ENCODE data around the gene UQCR10.

Gene UQCR10

GRCh38 chr22:29762263-29762662 is 4.9 kb upstream of the UQCR10 start:
- no peak for DNase-seq (ENCODE audit: low spot score)

DNA sequence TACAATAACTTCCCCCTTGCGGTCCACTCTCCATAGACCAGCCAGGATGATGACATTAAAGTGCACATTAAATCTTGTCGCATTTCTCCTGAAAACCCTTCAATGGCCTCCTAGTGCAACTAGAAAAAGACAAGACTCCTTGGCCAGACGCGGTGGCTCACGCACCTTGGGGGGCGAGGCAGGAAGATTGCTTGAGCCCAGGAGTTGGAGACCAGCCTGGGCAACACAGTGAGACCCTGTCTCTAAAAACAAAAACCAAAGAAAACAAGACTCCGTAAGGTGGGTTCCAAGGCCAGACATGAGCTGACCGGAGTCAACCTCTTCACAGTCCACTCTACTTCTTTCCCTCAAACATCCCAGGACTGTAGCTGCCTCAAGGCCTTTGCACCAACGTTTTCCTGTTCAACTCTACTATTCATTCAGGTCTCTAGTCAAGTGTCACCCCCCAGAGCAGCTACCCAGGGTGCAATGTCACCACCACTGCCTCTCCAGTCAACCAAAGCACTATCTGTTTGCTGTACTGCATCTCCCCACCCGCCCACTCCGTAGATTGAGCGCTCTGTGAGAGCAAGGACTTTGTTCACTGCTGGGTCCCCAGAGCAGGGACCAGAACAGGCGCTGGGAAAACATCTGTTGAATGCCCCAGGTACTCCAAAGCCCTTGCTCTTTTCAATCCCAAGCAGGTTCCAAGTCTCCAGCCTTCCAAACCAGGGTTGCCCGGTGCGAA is 1.1 kb upstream of the UQCR10 start:
- no peak for DNase-seq (ENCODE audit: low spot score)

DNA sequence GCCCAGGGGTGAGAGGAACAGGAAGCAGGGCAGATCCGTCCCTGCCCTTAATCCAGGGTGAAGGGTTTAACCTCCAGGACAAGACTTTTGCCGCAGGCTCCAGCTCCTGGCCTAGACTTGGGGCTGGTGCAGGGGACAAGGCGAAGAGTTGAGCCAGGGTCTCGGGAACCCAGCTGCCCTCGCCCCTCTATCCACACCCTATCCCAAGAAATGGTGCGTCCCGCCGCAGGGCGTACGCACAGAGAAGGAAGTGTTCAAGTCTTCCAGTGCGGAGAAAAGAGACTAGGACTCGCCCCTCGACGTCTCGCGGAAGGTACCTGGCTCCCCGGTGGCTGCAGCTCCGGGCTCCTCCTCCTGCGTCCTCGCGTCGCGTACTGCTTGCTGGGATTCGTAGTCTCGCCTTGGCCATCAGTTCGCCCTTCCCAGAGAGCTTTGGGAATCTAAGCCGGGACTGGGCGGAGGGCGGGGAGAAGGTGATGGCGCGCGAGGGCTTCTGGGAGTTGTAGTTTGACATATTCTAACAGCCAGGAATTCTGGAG is 468 bp upstream of the UQCR10 start, which contains the start of gene ZMAT5:
ZMAT5 (minus strand) TSS at position 376 of the 539 bp plus-strand sequence. CDS start 18,463 bp downstream, outside the sequence.
- DNase-seq (ENCODE audit: low spot score): peak; percentile 99

DNA sequence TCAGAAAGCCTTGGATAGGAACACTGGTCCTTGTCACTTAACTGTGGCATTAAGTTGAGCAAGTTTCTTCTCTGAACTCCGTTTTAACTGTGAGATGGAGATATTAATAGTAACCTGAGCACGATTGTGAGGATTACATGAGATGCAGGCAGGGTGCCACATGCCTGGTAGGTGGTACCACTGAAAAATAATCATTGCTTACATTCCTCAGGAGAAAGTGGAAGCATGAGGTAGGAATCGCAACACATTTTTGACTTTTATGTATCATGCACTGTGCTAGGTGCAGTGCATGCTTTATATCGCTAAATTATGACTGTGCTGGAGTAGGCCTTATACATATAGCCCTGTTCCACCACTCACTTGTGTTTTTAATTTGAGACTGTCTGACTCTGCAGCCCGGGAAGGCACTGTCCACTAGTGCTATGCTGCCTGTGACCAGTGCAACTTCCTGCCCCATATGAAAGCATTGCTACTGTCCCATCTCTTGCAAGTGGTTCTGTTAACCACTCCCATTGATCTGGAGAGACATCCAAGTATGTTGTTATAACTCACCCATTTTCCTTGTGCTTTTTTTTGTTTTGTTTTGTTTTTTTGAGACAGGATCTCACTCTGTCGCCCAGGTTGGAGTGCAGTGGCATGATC is 1.0 kb downstream of the UQCR10 start:
- no peak for DNase-seq (ENCODE audit: low spot score)

- DNase-seq (ENCODE audit: low spot score): no peak
Measured at GRCh38 chr22:29769723-29770321, 2.7 kb downstream of the UQCR10 start.

DNA sequence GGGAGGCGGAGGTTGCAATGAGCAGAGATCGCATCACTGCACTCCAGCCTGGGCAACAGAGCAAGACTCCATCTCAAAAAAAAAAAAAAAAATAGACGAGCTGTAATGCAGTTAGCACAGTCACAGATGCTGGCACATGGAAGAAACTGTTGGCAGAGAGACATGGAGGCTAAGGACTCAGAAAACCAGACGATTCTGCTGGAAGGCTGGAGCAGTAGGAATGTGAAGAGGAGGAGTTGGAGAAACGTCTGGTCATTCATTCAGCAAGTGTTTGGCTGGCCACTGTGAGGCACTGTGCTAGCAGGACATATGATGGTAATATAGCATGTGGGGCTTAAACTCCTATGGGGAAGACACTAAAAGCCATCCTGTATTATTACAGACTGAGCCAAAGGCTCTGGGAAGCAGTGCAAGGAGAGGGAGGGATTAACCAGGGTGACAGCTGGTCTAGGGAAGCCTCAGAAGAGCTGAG is 5.0 kb downstream of the UQCR10 start:
- DNase-seq (ENCODE audit: low spot score): peak; percentile 62

DNA sequence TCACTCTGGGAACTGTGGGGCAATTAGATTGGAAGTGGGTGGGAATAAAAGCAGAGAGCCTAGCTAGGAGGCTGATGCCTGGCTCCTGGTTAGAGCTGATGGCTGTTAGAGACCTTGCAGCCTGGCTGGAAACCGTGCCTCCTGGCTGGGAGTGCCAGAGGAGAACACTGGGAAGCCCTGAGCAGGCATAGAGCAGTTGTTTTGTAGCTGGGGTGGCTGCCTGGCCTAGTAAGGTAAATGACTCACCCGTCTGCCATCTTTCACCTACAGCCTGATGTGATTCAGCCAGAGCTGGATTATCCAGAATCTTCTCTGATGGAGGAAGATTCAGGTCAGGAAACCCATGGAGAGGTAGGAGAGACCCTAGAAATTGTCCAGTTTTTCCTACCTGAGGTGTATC is 6.1 kb downstream of the UQCR10 start:
- DNase-seq (ENCODE audit: low spot score): no peak

GRCh38 chr22:29780220-29780619 is 13.1 kb downstream of the UQCR10 start:
- no peak for DNase-seq (ENCODE audit: low spot score)

GRCh38 chr22:29780748-29781676 is 13.8 kb downstream of the UQCR10 start:
- peak; percentile 25 for DNase-seq (ENCODE audit: low spot score)

DNA sequence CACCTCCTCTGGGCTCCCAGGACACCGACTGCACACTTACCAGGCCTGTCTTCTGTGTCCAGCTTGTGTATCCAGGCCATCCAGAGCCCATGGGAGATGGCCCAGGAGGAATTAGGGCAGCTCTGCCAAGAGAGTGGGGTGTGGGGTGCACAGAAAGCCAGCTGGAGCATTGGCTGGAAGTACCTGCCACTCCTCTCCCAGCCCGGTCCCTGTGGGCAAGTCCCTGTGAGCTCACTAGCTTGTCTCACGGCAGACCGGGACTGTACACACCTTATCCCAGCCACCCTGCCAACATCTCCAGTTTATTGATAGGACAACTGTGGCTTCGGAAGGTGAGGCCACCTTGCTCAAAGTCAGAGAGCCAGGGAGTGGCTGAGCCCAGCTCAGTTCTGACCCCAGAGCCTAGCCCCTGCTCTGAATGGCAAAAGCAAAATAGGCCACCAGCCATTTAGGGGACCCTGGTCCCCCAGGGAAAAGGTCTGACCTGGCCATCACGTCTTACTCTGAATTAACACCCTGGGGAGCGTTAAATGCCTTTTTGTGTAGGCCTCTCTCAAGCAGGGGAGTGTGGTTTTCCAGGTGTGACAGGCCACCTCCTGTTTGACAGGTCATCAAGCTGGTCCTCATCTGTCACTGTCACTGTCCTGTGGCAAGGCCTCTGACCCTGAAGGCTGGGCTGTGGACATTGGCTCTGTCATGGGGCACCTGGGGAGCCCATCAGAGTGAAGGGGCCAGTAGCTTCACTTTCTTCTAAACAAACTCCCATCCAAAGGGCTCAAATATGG is 15.1 kb downstream of the UQCR10 start:
- DNase-seq (ENCODE audit: low spot score): peak; percentile 63

GRCh38 chr22:29784451-29785361 is 17.5 kb downstream of the UQCR10 start:
- DNase-seq (ENCODE audit: low spot score): peak; percentile 63

DNA sequence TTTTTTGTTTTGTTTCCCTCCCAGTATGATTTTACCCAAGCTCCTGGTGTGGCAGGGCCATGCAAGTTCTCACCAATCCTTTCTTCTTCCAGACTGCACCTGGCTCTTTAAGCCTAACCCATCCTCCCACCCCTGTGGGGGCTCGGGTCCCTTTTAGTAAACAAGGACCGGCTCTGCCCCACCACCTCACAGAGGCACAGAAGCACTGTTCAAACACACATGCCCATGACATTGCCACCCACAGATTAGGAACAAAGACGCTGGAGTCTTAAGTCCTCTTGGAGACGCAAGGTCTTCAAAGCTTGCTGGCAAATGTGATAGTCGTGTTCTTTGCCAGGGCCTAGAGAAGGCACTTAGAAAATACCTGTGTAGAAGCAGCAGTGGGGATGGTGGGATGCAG is 18.9 kb downstream of the UQCR10 start:
- no peak for DNase-seq (ENCODE audit: low spot score)

- no peak for DNase-seq (ENCODE audit: low spot score)
Measured at GRCh38 chr22:29787371-29787980, 20.3 kb downstream of the UQCR10 start.

DNA sequence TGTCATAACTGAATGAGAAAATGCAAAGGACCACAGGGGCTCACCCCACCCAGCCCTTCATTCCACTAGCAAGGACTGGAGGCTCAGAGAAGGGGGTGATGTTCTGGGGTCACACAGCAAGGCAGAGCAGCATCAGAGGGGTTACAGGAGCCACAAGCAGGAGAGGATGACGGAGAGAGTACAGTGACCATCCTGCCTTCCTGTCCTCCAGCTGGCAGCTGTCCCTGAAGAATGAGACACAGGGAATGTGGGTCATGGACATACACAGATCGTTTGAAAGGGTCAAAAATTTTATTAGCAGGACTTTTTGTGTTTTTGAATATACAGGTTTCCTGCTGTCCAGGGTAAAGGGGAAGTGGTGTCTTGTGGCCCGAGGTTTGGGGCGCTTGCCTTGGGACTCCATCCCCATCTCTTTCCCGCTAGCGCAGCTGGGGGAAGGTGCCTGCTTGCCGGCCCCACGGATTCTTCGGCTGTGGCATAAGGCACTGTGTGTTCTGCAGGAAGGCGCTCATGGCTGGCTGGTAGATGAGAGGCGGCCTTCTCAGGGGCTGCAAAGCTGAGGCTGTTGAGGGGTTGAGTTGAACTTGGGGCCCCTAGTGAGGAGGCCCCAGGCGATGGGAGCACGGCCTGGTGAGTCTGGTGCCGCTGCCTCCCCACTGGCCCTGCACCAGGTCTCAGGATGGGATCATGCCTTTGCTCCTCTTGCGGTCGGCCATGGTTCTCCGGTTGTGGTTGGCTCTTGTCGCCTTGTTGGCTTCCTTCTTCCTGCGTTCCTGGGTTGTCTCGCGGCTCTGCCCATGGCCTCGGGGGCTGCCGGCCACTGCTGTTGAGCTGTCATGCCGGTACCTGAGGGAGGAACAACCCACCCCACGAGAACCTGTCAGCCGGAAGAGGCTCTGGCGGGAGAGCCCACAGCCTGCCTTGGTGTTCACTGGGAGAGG is 21.4 kb downstream of the UQCR10 start:
- no peak for DNase-seq (ENCODE audit: low spot score)

DNA sequence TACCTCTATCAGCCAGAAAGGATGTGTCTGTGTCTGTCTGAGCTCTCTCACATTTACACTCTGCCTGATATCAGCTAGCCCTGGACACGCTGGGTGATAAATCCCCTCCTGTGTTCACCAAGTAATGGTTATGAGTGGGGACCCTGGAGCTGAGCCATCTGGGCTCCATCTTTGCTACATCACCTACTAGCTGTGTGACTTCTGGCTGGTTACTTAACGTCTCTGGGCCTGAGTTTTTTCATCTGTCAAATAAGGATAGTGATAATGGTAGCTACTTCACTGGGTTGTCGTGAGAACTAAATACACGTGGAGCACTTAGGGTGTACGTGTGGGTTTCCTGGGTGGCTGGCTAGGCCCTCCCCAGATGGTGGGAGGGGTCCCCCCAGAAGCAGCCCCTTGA is 22.9 kb downstream of the UQCR10 start:
- no peak for DNase-seq (ENCODE audit: low spot score)

DNA sequence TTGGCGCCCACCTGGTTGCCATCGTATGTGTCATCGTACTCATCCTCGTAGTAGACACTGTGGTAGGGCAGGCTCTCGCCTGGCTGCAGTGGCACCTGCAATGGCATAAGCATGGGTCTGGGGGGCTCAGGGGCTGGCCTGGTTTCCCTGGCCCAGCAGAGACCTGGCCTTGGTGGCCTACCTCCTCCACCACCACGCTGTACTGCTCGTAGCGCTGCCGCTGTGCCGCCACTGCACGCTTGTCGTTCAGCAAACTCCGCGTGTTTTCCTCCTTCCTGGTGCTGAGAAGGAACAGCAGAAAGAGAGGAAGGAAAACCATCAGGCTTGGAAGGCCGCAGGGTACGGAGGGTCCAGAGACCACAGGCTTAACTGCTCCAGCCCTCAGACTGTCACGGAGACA is 26.2 kb downstream of the UQCR10 start:
- DNase-seq (ENCODE audit: low spot score): no peak

DNA sequence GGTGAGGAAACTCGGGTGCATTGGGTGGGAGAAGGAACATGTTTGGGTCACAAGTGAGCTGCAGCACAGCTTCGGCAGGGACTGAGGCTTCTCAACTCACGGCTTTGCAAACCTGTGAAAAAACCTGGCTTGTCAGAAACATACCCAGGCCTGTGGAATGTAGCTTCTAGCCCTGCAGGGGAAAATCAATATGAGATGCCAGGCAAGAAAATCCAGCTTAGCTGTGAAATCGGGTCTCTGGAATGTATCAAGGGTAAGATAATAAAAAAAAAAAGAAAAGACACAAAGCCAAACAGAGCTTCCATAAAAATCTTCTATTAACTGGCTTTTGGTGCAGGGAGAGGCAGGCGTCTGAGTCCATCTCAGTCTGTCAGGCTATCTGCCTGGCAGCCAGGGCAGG is 28.5 kb downstream of the UQCR10 start:
- DNase-seq (ENCODE audit: low spot score): no peak

DNA sequence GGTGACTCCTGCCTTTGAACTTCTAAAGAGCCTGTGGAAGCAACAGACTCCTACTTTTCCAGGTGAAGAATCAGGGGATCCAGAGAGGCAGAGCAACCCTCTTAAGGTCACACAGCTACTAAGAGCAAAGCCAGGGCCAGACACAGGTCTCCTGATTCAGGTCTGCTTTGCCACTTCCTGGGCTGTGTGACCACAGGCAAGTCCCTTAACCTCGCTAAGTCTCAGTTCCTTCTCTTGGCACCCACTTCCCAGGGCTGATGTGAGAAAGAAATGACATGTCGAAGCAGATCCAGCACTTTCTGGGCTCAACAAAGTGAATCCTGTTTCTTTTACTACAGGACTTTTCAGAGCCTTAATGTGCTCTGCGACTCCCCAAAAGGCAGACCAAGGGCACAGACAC is 30.2 kb downstream of the UQCR10 start:
- no peak for DNase-seq (ENCODE audit: low spot score)

All from cerebellar cortex (tissue), 1 donor.